ENCODE results near the gene CD2BP2. TPM values are rescaled to one million over a fixed set of nuclear protein-coding genes. Genes with fewer than 3 reads are reported as not detected.
"Not testable (repeated sequence)": the region's sequence is repeated elsewhere in the genome, so short reads cannot be mapped to it uniquely, and the experiment has no call there.

Gene CD2BP2
- total and polyA plus RNA-seq, 12 donors, result 27.5 to 95.8 (median 73.0) TPM

- WGBS, 4 donors, result 81 to 87% methylated on average over 3 of the region's 4 CpGs; no CpG with 5 or more reads in 2 of the 4 donors
- DNase-seq; H3K27ac ChIP-seq; H3K4me3 ChIP-seq; intact Hi-C loops (cut with DNase I); H3K27me3 ChIP-seq; H3K9me3 ChIP-seq (replicated peaks in 1 of 3); H3K36me3 ChIP-seq (replicated peaks in 1 of 2); H3K4me1 ChIP-seq (replicated peaks in 1 of 2): not testable (repeated sequence)
Measured at GRCh38 chr16:30310937-30311336, 44.2 kb downstream of the CD2BP2 start.

GRCh38 chr16:30309255-30309654 lies 45.9 kb downstream of the CD2BP2 start:
- H3K27ac ChIP-seq; DNase-seq; H3K27me3 ChIP-seq; H3K4me1 ChIP-seq (replicated peaks in 1 of 2); H3K36me3 ChIP-seq (replicated peaks in 1 of 2); H3K9me3 ChIP-seq (replicated peaks in 1 of 3); intact Hi-C loops (cut with DNase I); H3K4me3 ChIP-seq: not testable (repeated sequence)
- 94 to 95% (median 95%) methylated on average over 5 of the region's 5 CpGs for WGBS, 4 donors

Other genes starting within 250 kb of the CD2BP2 start
- 1 to 10 TPM in 6 of 9 donors, under 1 TPM in 2, not detected in 1; 0.78 to 9.0 (median 2.6) TPM for gene GDPD3, start 241.8 kb downstream of the CD2BP2 start, total RNA-seq
- gene GDPD3, start 241.8 kb downstream of the CD2BP2 start, polyA plus RNA-seq, result 10 to 100 TPM in 1 of 3 donors, 1 to 10 TPM in 2; 1.0 to 17.6 (median 5.8) TPM
- gene MAPK3, start 232.1 kb downstream of the CD2BP2 start, total RNA-seq, result 100 to 1,000 TPM in 4 of 9 donors, 10 to 100 TPM in 5; 31.4 to 129 (median 99.9) TPM
- gene MAPK3, start 232.1 kb downstream of the CD2BP2 start, polyA plus RNA-seq, result 100 to 1,000 TPM in 1 of 3 donors, 10 to 100 TPM in 2; 53.2 to 133 (median 66.0) TPM
- gene CORO1A, start 171.7 kb downstream of the CD2BP2 start, total RNA-seq, result 10 to 100 TPM in 8 of 9 donors, 1 to 10 TPM in 1; 3.3 to 69.1 (median 39.6) TPM
- 10 to 100 TPM in 2 of 3 donors, 1 to 10 TPM in 1; 4.1 to 87.7 (median 56.2) TPM for gene CORO1A, start 171.7 kb downstream of the CD2BP2 start, polyA plus RNA-seq
- gene BOLA2B, start 161.6 kb downstream of the CD2BP2 start, total RNA-seq, result 100 to 1,000 TPM in 6 of 9 donors, 10 to 100 TPM in 3; 55.1 to 449 (median 143) TPM
- gene BOLA2B, start 161.6 kb downstream of the CD2BP2 start, polyA plus RNA-seq, result 100 to 1,000 TPM in 2 of 3 donors, 10 to 100 TPM in 1; 96.4 to 329 (median 250) TPM
- 10 to 100 TPM; 12.4 to 87.5 (median 40.3) TPM for gene SLX1A, start 161.4 kb downstream of the CD2BP2 start, total RNA-seq
- gene SLX1A, start 161.4 kb downstream of the CD2BP2 start, polyA plus RNA-seq, result 100 to 1,000 TPM in 2 of 3 donors, 1 to 10 TPM in 1; 7.9 to 195 (median 169) TPM
- 10 to 100 TPM in 6 of 9 donors, 1 to 10 TPM in 3; 4.3 to 15.8 (median 12.7) TPM for gene SULT1A3, start 156.1 kb downstream of the CD2BP2 start, total RNA-seq
- 100 to 1,000 TPM in 1 of 3 donors, 10 to 100 TPM in 1, 1 to 10 TPM in 1; 3.5 to 125 (median 58.7) TPM for gene SULT1A3, start 156.1 kb downstream of the CD2BP2 start, polyA plus RNA-seq
- gene NPIPB13, start 106.8 kb downstream of the CD2BP2 start, total RNA-seq, result 10 to 100 TPM in 1 of 9 donors, 1 to 10 TPM in 6, under 1 TPM in 1, not detected in 1; 0.35 to 11.7 (median 2.7) TPM
- 10 to 100 TPM in 2 of 3 donors, under 1 TPM in 1; 0.49 to 17.1 (median 16.5) TPM for gene NPIPB13, start 106.8 kb downstream of the CD2BP2 start, polyA plus RNA-seq
- gene TBC1D10B, start 15.2 kb upstream of the CD2BP2 start, total RNA-seq, result 10 to 100 TPM; 17.0 to 67.7 (median 44.0) TPM
- gene TBC1D10B, start 15.2 kb upstream of the CD2BP2 start, polyA plus RNA-seq, result 10 to 100 TPM; 33.7 to 65.4 (median 44.3) TPM
- gene MYL11, start 19.5 kb upstream of the CD2BP2 start, total RNA-seq, result 1 to 10 TPM in 2 of 9 donors, not detected in 7; 1.1 to 2.9 TPM
- 1 to 10 TPM in 1 of 3 donors, not detected in 2; 2.7 TPM for gene MYL11, start 19.5 kb upstream of the CD2BP2 start, polyA plus RNA-seq
- gene SEPTIN1, start 27.3 kb upstream of the CD2BP2 start, total RNA-seq, result 1 to 10 TPM in 7 of 9 donors, under 1 TPM in 1, not detected in 1; 0.11 to 5.5 (median 2.3) TPM
- 10 to 100 TPM in 1 of 3 donors, 1 to 10 TPM in 1, under 1 TPM in 1; 0.75 to 19.8 (median 9.3) TPM for gene SEPTIN1, start 27.3 kb upstream of the CD2BP2 start, polyA plus RNA-seq
- 10 to 100 TPM in 3 of 9 donors, 1 to 10 TPM in 6; 5.7 to 23.8 (median 8.9) TPM for gene ZNF48, start 40.1 kb upstream of the CD2BP2 start, total RNA-seq
- 1 to 10 TPM; 2.6 to 5.6 (median 4.2) TPM for gene ZNF48, start 40.1 kb upstream of the CD2BP2 start, polyA plus RNA-seq
- 10 to 100 TPM in 7 of 9 donors, 1 to 10 TPM in 2; 8.2 to 81.3 (median 15.8) TPM for gene ZNF771, start 52.3 kb upstream of the CD2BP2 start, total RNA-seq
- gene ZNF771, start 52.3 kb upstream of the CD2BP2 start, polyA plus RNA-seq, result 10 to 100 TPM in 1 of 3 donors, 1 to 10 TPM in 2; 2.8 to 12.2 (median 9.5) TPM
- gene DCTPP1, start 74.7 kb upstream of the CD2BP2 start, total RNA-seq, result 10 to 100 TPM; 13.9 to 33.9 (median 29.5) TPM
- gene DCTPP1, start 74.7 kb upstream of the CD2BP2 start, polyA plus RNA-seq, result 10 to 100 TPM; 11.7 to 15.2 (median 13.3) TPM
- 10 to 100 TPM; 10.7 to 60.5 (median 46.2) TPM for gene SEPHS2, start 90.6 kb upstream of the CD2BP2 start, total RNA-seq
- gene SEPHS2, start 90.6 kb upstream of the CD2BP2 start, polyA plus RNA-seq, result 10 to 100 TPM; 18.9 to 54.5 (median 21.9) TPM
- gene ITGAL, start 117.4 kb upstream of the CD2BP2 start, total RNA-seq, result 10 to 100 TPM in 1 of 9 donors, 1 to 10 TPM in 7, under 1 TPM in 1; 0.72 to 14.7 (median 4.7) TPM
- 10 to 100 TPM in 1 of 3 donors, 1 to 10 TPM in 2; 2.1 to 10.6 (median 2.6) TPM for gene ITGAL, start 117.4 kb upstream of the CD2BP2 start, polyA plus RNA-seq
- gene ZNF768, start 171.3 kb upstream of the CD2BP2 start, total RNA-seq, result 10 to 100 TPM; 23.2 to 53.0 (median 30.4) TPM
- 100 to 1,000 TPM in 1 of 3 donors, 10 to 100 TPM in 1, 1 to 10 TPM in 1; 8.7 to 103 (median 55.6) TPM for gene ZNF768, start 171.3 kb upstream of the CD2BP2 start, polyA plus RNA-seq
- 10 to 100 TPM in 8 of 9 donors, 1 to 10 TPM in 1; 8.6 to 19.9 (median 15.2) TPM for gene ZNF747, start 179.6 kb upstream of the CD2BP2 start, total RNA-seq
- gene ZNF747, start 179.6 kb upstream of the CD2BP2 start, polyA plus RNA-seq, result 1 to 10 TPM; 7.7 to 9.3 (median 8.4) TPM
- 10 to 100 TPM in 3 of 9 donors, 1 to 10 TPM in 6; 4.9 to 15.0 (median 9.6) TPM for gene ZNF764, start 203.1 kb upstream of the CD2BP2 start, total RNA-seq
- gene ZNF764, start 203.1 kb upstream of the CD2BP2 start, polyA plus RNA-seq, result 1 to 10 TPM; 3.6 to 9.7 (median 5.9) TPM
- gene ZNF688, start 216.4 kb upstream of the CD2BP2 start, total RNA-seq, result 10 to 100 TPM; 10.3 to 33.2 (median 17.9) TPM
- 10 to 100 TPM; 16.4 to 43.4 (median 33.9) TPM for gene ZNF688, start 216.4 kb upstream of the CD2BP2 start, polyA plus RNA-seq
- 10 to 100 TPM in 8 of 9 donors, 1 to 10 TPM in 1; 9.4 to 37.0 (median 14.8) TPM for gene ZNF785, start 230.4 kb upstream of the CD2BP2 start, total RNA-seq
- gene ZNF785, start 230.4 kb upstream of the CD2BP2 start, polyA plus RNA-seq, result 10 to 100 TPM in 1 of 3 donors, 1 to 10 TPM in 2; 3.4 to 11.2 (median 8.9) TPM

All from adrenal gland (tissue), 12 donors.